Renal cortex interstitium (tissue), 11 donors: ENCODE measurements around the gene HIVEP3. TPM values are rescaled to one million over a fixed set of nuclear protein-coding genes. Genes with fewer than 3 reads are reported as not detected.

Experiments used
- DNase-seq, 11 donors: peaks; one replicate each; pipeline ENCODE4 v3.0.0-alpha.2; 2013; ENCODE audit warnings: low read depth in 9 of 11, low spot score in 4 of 11; ENCODE audit errors: extremely low read depth in 1 of 11
- polyA plus RNA-seq, 3 donors: library from polyadenylated mRNA; unstranded; fragments of 120-200 nt; gene quantifications; one replicate each; pipeline ENCODE4 v1.2.1, GENCODE V29; 2013; ENCODE audit not compliant: insufficient read length in 3 of 3

Gene HIVEP3
- polyA plus RNA-seq, 3 donors = 3.4 to 4.6 (median 4.1) TPM

GRCh38 chr1:41837691-41838090 lies 81.0 kb downstream of the HIVEP3 start:
- no peak for DNase-seq

- DNase-seq = no peak
Measured at GRCh38 chr1:41835485-41835884, 83.2 kb downstream of the HIVEP3 start.

- DNase-seq = no peak
Measured at GRCh38 chr1:41833519-41834000, 85.2 kb downstream of the HIVEP3 start.

- DNase-seq = no peak
Measured at GRCh38 chr1:41830726-41831125, 88.0 kb downstream of the HIVEP3 start.

GRCh38 chr1:41827991-41828570 lies 90.6 kb downstream of the HIVEP3 start:
- DNase-seq = no peak

GRCh38 chr1:41823471-41823870 lies 95.3 kb downstream of the HIVEP3 start:
- peak in 1 of 11 donors; percentile 33 for DNase-seq

- DNase-seq = no peak
Measured at GRCh38 chr1:41822866-41823265, 95.9 kb downstream of the HIVEP3 start.

GRCh38 chr1:41819843-41820242 lies 98.9 kb downstream of the HIVEP3 start:
- no peak for DNase-seq

GRCh38 chr1:41819069-41819468 lies 99.7 kb downstream of the HIVEP3 start:
- DNase-seq = no peak

GRCh38 chr1:41816061-41816460 lies 102.7 kb downstream of the HIVEP3 start:
- DNase-seq = no peak

GRCh38 chr1:41813755-41814745 lies 104.7 kb downstream of the HIVEP3 start:
- DNase-seq = no peak

GRCh38 chr1:41813226-41813625 lies 105.5 kb downstream of the HIVEP3 start:
- no peak for DNase-seq

GRCh38 chr1:41812453-41812852 lies 106.3 kb downstream of the HIVEP3 start:
- peak in 1 of 11 donors; percentile 12 for DNase-seq

GRCh38 chr1:41812051-41812450 lies 106.7 kb downstream of the HIVEP3 start:
- peak in 7 of 11 donors; percentile 7 to 36 (median 22) for DNase-seq

- no peak for DNase-seq
Measured at GRCh38 chr1:41811051-41811795, 107.5 kb downstream of the HIVEP3 start.

- peak; percentile 21 to 67 (median 49) for DNase-seq
Measured at GRCh38 chr1:41810446-41810845, 108.3 kb downstream of the HIVEP3 start.

- no peak for DNase-seq
Measured at GRCh38 chr1:41809692-41810091, 109.0 kb downstream of the HIVEP3 start.

- no peak for DNase-seq
Measured at GRCh38 chr1:41807390-41807789, 111.3 kb downstream of the HIVEP3 start.

GRCh38 chr1:41806472-41807155 lies 112.1 kb downstream of the HIVEP3 start:
- no peak for DNase-seq
